ENCODE results near the gene RGS9BP. TPM values are rescaled to one million over a fixed set of nuclear protein-coding genes. Genes with fewer than 3 reads are reported as not detected.
"Not testable (repeated sequence)": the region's sequence is repeated elsewhere in the genome, so short reads cannot be mapped to it uniquely, and the experiment has no call there.

The RGS9BP gene
- total RNA-seq, 2 experiments from 2014 or later: 0.54 to 0.72 TPM

DNA sequence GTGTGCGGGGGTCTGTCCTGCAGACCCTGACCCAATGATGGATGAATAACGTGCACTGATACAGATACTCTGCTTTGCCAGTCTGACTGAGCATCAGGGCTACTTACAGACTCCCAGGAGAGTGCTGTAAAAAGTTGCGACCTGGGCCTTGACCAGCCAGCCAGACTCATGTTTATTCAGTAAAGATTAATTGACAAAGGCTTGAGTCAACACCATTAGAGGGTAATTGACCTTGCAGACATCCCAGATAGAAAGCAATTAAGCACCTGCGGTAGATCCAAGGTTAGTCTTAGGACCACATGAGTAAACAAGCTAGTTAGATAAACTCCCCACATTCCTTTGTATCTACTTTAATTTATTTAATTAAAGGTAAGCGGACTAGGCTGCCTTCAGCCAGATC is 26.4 kb downstream of the RGS9BP start:
- H3K4me3 ChIP-seq (ENCODE audit: low read depth, low read length, poor library complexity, severe bottlenecking): no peak overlapping the region
- CTCF ChIA-PET (ENCODE audit: unreplicated experiment): no interaction called here
- no peaks in the 10 kb centered on the region for H3K4me1 ChIP-seq (ENCODE audit: insufficient read depth, low read length, poor library complexity, severe bottlenecking)
- 0 out of 2 replicates have a peak, but pooled peaks cover 3% of the 10 kb centered on the region for H3K79me2 ChIP-seq (ENCODE audit: insufficient read depth, low read depth, low read length)
- no TSS peak for BruUV-seq (replicated peaks)
- no peak overlapping the region for H3K27ac ChIP-seq (ENCODE audit: low read depth, low read length, poor library complexity, severe bottlenecking)
- peaks cover 76% of the 10 kb centered on the region for H3K36me3 ChIP-seq (ENCODE audit: insufficient read depth, low read length)
- no peak overlapping the region for H2AFZ ChIP-seq (ENCODE audit: low read length)
- POLR2A ChIA-PET: no interaction called here
- no peaks in the 10 kb centered on the region for H4K20me1 ChIP-seq (ENCODE audit: insufficient read depth, low read length)
- no peak overlapping the region for H3K4me2 ChIP-seq (ENCODE audit: low read length)
- H3K9me3 ChIP-seq (ENCODE audit: low read length): peaks cover 23% of the 10 kb centered on the region; the same call in 1 of the 2 replicates
- TF ChIP-seq EZH2phosphoT487 (IDR thresholded peaks at IDR 0.05; ENCODE audit: borderline replicate concordance, low read depth, low read length): no peak
- TF ChIP-seq, protein P1, sequence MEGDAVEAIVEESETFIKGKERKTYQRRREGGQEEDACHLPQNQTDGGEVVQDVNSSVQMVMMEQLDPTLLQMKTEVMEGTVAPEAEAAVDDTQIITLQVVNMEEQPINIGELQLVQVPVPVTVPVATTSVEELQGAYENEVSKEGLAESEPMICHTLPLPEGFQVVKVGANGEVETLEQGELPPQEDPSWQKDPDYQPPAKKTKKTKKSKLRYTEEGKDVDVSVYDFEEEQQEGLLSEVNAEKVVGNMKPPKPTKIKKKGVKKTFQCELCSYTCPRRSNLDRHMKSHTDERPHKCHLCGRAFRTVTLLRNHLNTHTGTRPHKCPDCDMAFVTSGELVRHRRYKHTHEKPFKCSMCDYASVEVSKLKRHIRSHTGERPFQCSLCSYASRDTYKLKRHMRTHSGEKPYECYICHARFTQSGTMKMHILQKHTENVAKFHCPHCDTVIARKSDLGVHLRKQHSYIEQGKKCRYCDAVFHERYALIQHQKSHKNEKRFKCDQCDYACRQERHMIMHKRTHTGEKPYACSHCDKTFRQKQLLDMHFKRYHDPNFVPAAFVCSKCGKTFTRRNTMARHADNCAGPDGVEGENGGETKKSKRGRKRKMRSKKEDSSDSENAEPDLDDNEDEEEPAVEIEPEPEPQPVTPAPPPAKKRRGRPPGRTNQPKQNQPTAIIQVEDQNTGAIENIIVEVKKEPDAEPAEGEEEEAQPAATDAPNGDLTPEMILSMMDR (conservative IDR thresholded peaks at IDR 0.05; ENCODE audit: low read length): no peak
- H3K9me2 ChIP-seq (ENCODE audit: insufficient read depth, low read length): no peaks in the 10 kb centered on the region
- intact Hi-C loops (cut with micrococcal nuclease; ENCODE audit: unreplicated experiment): no loop called here
- no peak for DNase-seq (ENCODE audit: low spot score)

DNA sequence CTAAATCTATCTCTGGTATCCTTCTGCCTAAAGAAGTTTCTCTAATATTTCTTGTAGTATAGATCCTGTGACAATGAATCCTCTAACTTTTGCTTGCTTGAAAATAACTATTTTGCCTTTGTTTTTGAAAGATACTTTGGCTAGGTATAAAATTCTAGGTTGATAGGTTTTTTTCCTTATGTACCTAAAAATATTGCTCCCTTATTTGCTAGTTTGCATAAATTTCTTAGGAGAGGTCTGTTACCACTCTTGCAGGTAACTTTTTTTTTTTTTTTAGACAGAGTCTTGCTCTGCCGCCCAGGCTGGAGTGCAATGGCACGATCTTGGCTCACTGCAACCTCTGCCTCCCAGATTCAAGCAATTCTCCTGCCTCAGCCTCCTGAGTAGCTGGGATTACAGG is 28.4 kb downstream of the RGS9BP start:
- DNase-seq (ENCODE audit: low spot score); BruUV-seq (replicated peaks); CTCF ChIA-PET (ENCODE audit: unreplicated experiment): not testable (repeated sequence)

DNA sequence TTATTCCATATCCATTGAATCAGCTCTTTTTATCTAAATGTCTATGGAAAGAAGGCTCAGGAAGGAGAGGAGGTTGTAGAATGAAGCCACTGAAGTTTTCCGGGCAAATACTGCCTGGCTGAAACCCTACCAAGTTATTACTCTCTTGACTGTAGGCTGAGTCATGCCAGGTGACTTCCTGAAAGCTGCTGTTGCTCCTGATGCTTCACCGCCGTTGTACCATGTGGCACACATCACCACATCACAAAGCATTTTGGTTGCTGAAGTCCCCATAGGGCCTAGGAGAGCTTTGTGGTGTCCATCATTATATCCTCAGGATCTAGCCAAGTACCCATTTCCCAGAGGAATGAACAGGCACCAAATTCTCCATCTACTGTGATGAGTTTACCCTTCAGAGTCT is 32.8 kb downstream of the RGS9BP start:
- BruUV-seq (replicated peaks): no TSS peak
- Histone ChIP-seq H3K27ac (ENCODE audit: low read depth, low read length, poor library complexity, severe bottlenecking) (no peak overlapping the region), H3K4me3 (ENCODE audit: low read depth, low read length, poor library complexity, severe bottlenecking) (no peak overlapping the region), H3K4me1 (ENCODE audit: insufficient read depth, low read length, poor library complexity, severe bottlenecking) (no peaks in the 10 kb centered on the region), H2AFZ (ENCODE audit: low read length) (no peak overlapping the region), H3K9me3 (ENCODE audit: low read length) (peaks cover 14% of the 10 kb centered on the region; the same call in 1 of the 2 replicates), H3K4me2 (ENCODE audit: low read length) (no peak overlapping the region), H3K9me2 (ENCODE audit: insufficient read depth, low read length) (no peaks in the 10 kb centered on the region), H4K20me1 (ENCODE audit: insufficient read depth, low read length) (no peaks in the 10 kb centered on the region), H3K36me3 (ENCODE audit: insufficient read depth, low read length) (peaks cover 50% of the 10 kb centered on the region), H3K79me2 (ENCODE audit: insufficient read depth, low read depth, low read length) (0 out of 2 replicates have a peak, but pooled peaks cover 3% of the 10 kb centered on the region)
- no peak for DNase-seq (ENCODE audit: low spot score)
- TF ChIP-seq, protein P1 (conservative IDR thresholded peaks at IDR 0.05; ENCODE audit: low read length): no peak
- ChIA-PET POLR2A (no interaction called here), CTCF (ENCODE audit: unreplicated experiment) (no interaction called here)
- intact Hi-C loops (cut with micrococcal nuclease; ENCODE audit: unreplicated experiment): no loop called here

More for the DNA sequence above, 28.4 kb downstream of the RGS9BP start:
- intact Hi-C loops (cut with micrococcal nuclease; ENCODE audit: unreplicated experiment); H3K79me2 ChIP-seq (ENCODE audit: insufficient read depth, low read depth, low read length); H3K4me2 ChIP-seq (ENCODE audit: low read length); H2AFZ ChIP-seq (ENCODE audit: low read length); H3K4me3 ChIP-seq (ENCODE audit: low read depth, low read length, poor library complexity, severe bottlenecking); H4K20me1 ChIP-seq (ENCODE audit: insufficient read depth, low read length); H3K27ac ChIP-seq (ENCODE audit: low read depth, low read length, poor library complexity, severe bottlenecking); H3K4me1 ChIP-seq (ENCODE audit: insufficient read depth, low read length, poor library complexity, severe bottlenecking); H3K9me2 ChIP-seq (ENCODE audit: insufficient read depth, low read length): not testable (repeated sequence)
- Histone ChIP-seq H3K36me3 (ENCODE audit: insufficient read depth, low read length) (peaks cover 72% of the 10 kb centered on the region), H3K9me3 (ENCODE audit: low read length) (peaks cover 23% of the 10 kb centered on the region; the same call in 1 of the 2 replicates)
- POLR2A ChIA-PET: interaction anchor here (0.9 kb wide), 1 partner anchor 418 kb away, joined by 6 read pairs; no protein-coding TSS in a partner anchor

Data from OCI-LY7 (cell line).